B cell (primary cell): ENCODE results near the gene EVC. TPM values are rescaled to one million over a fixed set of nuclear protein-coding genes. Genes with fewer than 3 reads are reported as not detected.

ENCODE experiments used
- ATAC-seq: fragments of 200-7000 bp; cut with Tn5 transposase; one replicate; pipeline ENCODE4 v1.10.0; 2021; ENCODE audit warnings: low read depth, mild to moderate bottlenecking, moderate number of reproducible peaks, moderate library complexity
- CTCF ChIA-PET: fragments of 350-600 bp; sonication (Branson Sonifier 250); formaldehyde crosslinking; loops from one replicate; lab custom pipeline; 2021; ENCODE audit warnings: antibody characterized with exemption, inconsistent platforms; lab: Charles Lee
- POLR2A ChIA-PET: fragments of 350-600 bp; sonication (Branson Sonifier 250); formaldehyde crosslinking; loops from one replicate; lab custom pipeline; 2021; ENCODE audit warnings: antibody characterized with exemption; lab: Charles Lee
- DNase-seq: peaks from one replicate; pipeline ENCODE4 v3.0.0; 2013
- H2AFZ ChIP-seq: 2 replicates; pipeline ENCODE4 v1.6.1; 2012; ENCODE audit warnings: mild to moderate bottlenecking, low read depth, low read length; ENCODE audit not compliant: insufficient read depth, poor library complexity, severe bottlenecking
- H3K27ac ChIP-seq, 2 donors: 1 replicate in 1 of 2; 2 replicates in 1 of 2; pipeline ENCODE4 v1.5.1; 2012 to 2013; ENCODE audit warnings: low read length in 2 of 2, mild to moderate bottlenecking in 2 of 2, moderate library complexity in 1 of 2
- H3K27me3 ChIP-seq, 4 experiments: fragments of 200-600 bp in 1 of 4; sonication (generic) in 1 of 4; replicated peaks in 1 of 4; 1 replicate in 2 of 4; 2 replicates in 2 of 4; pipeline versions ENCODE4 v1.6.1 to v1.7.0; 2013 to 2016; ENCODE audit warnings: low read length in 3 of 4, mild to moderate bottlenecking in 2 of 4, mixed read lengths in 1 of 4, moderate library complexity in 1 of 4; ENCODE audit not compliant: insufficient read depth in 4 of 4, control insufficient read depth in 3 of 4; ENCODE audit errors: control extremely low read depth in 1 of 4
- H3K36me3 ChIP-seq, 2 experiments: replicated peaks in 1 of 2; 1 replicate in 1 of 2; 2 replicates in 1 of 2; pipeline versions ENCODE4 v1.6.1 to v1.7.1; 2013; ENCODE audit warnings: low read length in 1 of 2; ENCODE audit not compliant: insufficient read depth in 2 of 2, control insufficient read depth in 1 of 2; ENCODE audit errors: control extremely low read depth in 1 of 2, extremely low read depth in 1 of 2
- H3K4me1 ChIP-seq, 2 donors: fragments of 200-600 bp in 1 of 2; sonication (generic) in 1 of 2; 1 replicate in 1 of 2; 2 replicates in 1 of 2; pipeline versions ENCODE4 v1.5.1 to v1.6.1; 2013 to 2017; ENCODE audit warnings: low read length in 2 of 2; ENCODE audit not compliant: control insufficient read depth in 2 of 2, insufficient read depth in 2 of 2
- H3K4me2 ChIP-seq: replicated peaks from 2 replicates; pipeline ENCODE3; 2012; ENCODE audit warnings: mild to moderate bottlenecking, low read depth, low read length; ENCODE audit not compliant: poor library complexity, severe bottlenecking
- H3K4me3 ChIP-seq, 5 experiments: fragments of 200-600 bp in 1 of 5; sonication (generic) in 1 of 5; 1 replicate in 3 of 5; 2 replicates in 2 of 5; pipeline versions ENCODE4 v1.5.1 to v1.7.0; 2011 to 2016; ENCODE audit warnings: low read length in 4 of 5, mild to moderate bottlenecking in 4 of 5, low read depth in 2 of 5, control low read depth in 1 of 5, moderate library complexity in 1 of 5; ENCODE audit not compliant: insufficient read depth in 1 of 5; ENCODE audit errors: control extremely low read depth in 1 of 5, extremely low read depth in 1 of 5
- H3K79me2 ChIP-seq: fragments of 200-600 bp; sonication (generic); one replicate; pipeline ENCODE4 v1.6.0; 2016; ENCODE audit warnings: low read length; ENCODE audit not compliant: control insufficient read depth, insufficient read depth
- H3K9ac ChIP-seq: fragments of 200-600 bp; sonication (generic); 2 replicates; pipeline ENCODE4 v1.6.1; 2017; ENCODE audit warnings: mild to moderate bottlenecking, low read length, moderate library complexity
- H3K9me3 ChIP-seq, 3 donors: one replicate each; pipeline versions ENCODE4 v1.6.1 to v1.7.1; 2013; ENCODE audit warnings: low read length in 2 of 3; ENCODE audit not compliant: control insufficient read depth in 2 of 3, insufficient read depth in 1 of 3; ENCODE audit errors: control extremely low read depth in 1 of 3
- H4K20me1 ChIP-seq: 2 replicates; pipeline ENCODE4 v1.6.0; 2012; ENCODE audit warnings: mild to moderate bottlenecking, low read length; ENCODE audit not compliant: insufficient read depth, control insufficient read depth, poor library complexity, severe bottlenecking
- H3K27ac Mint-ChIP-seq: one replicate; pipeline ENCODE4 v1.8.0; 2021; ENCODE audit warnings: mixed read lengths
- H3K27me3 Mint-ChIP-seq: one replicate; pipeline ENCODE4 v1.8.0; 2021; ENCODE audit warnings: mixed read lengths
- H3K4me1 Mint-ChIP-seq: one replicate; pipeline ENCODE4 v1.8.0; 2021; ENCODE audit warnings: mixed read lengths
- H3K4me3 Mint-ChIP-seq: one replicate; pipeline ENCODE4 v1.8.0; 2021; ENCODE audit warnings: mixed read lengths
- H3K9me3 Mint-ChIP-seq: one replicate; pipeline ENCODE4 v1.8.0; 2022; ENCODE audit warnings: mixed read lengths; ENCODE audit not compliant: insufficient read depth
- EZH2 ChIP-seq: IDR thresholded peaks from 2 replicates; pipeline ENCODE4 v1.6.1; 2012; ENCODE audit warnings: borderline replicate concordance, low read depth, mild to moderate bottlenecking, moderate library complexity, low read length; ENCODE audit not compliant: insufficient read depth, poor library complexity, severe bottlenecking
- WGBS: methylation state at CpG from one replicate; pipeline ENCODE4 v1.1.5; 2013; ENCODE audit warnings: missing lambda C conversion rate; ENCODE audit not compliant: insufficient coverage; 5-methylcytosine and 5-hydroxymethylcytosine counted together
- intact Hi-C: fragments of 100-400 bp; cut with micrococcal nuclease; formaldehyde crosslinking; loops from one replicate; pipeline ENCODE4 v1.10.0; 2022
- polyA plus RNA-seq: library from polyadenylated mRNA; depleted of rRNA; stranded (reverse); fragments of >200 nt; gene quantifications from 2 replicates; pipeline ENCODE4 v1.2.3, GENCODE V29; 2012
- total RNA-seq, 2 donors: library from RNA; stranded (reverse); fragments of 120-200 nt in 1 of 2; gene quantifications; 1 replicate in 1 of 2; 2 replicates in 1 of 2; pipeline versions ENCODE4 v1.2.3 to v1.2.4, GENCODE V29; 2013 to 2022
- TF ChIP-seq, protein P1 (sequence below): fragments of 200-600 bp; IDR thresholded peaks from one replicate; pipeline ENCODE4 v1.8.0; 2022; ENCODE audit warnings: antibody characterized with exemption, mild to moderate bottlenecking

The EVC gene
- total and polyA plus RNA-seq, 2 donors (not counting 1 experiment from before 2014, with no cell fraction given) = 1.5 TPM; not detected in 1

DNA sequence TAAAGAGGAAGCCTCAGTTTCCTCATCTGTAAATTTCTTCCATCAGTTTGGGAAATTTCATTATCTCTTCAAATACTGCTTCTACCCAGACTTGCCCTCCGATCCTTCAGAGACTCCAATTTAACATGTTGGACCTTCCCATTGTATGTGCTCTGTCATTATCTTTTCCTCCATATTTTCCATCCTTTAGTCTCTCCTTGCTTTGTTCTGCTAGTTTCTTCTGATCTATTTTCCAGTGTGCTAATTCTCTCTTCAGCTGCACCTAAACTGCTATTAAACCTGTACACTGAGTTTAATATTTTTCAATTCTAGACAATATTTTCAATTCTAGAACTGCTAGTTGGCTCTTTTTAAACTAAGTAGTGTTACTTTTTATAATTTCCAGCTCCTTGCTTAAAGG lies 65.5 kb downstream of the EVC start:
- peaks cover 3% of the 10 kb centered on the region for H3K27me3 Mint-ChIP-seq
- Histone ChIP-seq H4K20me1 (no peaks in the 10 kb centered on the region), H3K36me3 (no peaks in the 10 kb centered on the region), H3K9me3 (peaks cover 0 to 4% (median 1%) of the 10 kb centered on the region in 3 donors), H3K79me2 (no peaks in the 10 kb centered on the region), H3K27ac (no peak overlapping the region), H3K4me2 (no peak overlapping the region), H3K4me3 (no peak overlapping the region), H3K4me1 (no peaks in the 10 kb centered on the region), H3K27me3 (no peaks in the 10 kb centered on the region), H3K9ac (no peak overlapping the region), H2AFZ (no peak overlapping the region)
- no peak overlapping the region for H3K4me3 Mint-ChIP-seq
- DNase-seq = no peak
- TF ChIP-seq, protein P1, sequence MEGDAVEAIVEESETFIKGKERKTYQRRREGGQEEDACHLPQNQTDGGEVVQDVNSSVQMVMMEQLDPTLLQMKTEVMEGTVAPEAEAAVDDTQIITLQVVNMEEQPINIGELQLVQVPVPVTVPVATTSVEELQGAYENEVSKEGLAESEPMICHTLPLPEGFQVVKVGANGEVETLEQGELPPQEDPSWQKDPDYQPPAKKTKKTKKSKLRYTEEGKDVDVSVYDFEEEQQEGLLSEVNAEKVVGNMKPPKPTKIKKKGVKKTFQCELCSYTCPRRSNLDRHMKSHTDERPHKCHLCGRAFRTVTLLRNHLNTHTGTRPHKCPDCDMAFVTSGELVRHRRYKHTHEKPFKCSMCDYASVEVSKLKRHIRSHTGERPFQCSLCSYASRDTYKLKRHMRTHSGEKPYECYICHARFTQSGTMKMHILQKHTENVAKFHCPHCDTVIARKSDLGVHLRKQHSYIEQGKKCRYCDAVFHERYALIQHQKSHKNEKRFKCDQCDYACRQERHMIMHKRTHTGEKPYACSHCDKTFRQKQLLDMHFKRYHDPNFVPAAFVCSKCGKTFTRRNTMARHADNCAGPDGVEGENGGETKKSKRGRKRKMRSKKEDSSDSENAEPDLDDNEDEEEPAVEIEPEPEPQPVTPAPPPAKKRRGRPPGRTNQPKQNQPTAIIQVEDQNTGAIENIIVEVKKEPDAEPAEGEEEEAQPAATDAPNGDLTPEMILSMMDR = no peak
- no peak for TF ChIP-seq EZH2
- H3K9me3 Mint-ChIP-seq = peaks cover 4% of the 10 kb centered on the region
- H3K27ac Mint-ChIP-seq = no peak overlapping the region
- POLR2A ChIA-PET = no interaction called here
- intact Hi-C loops = no loop called here
- no peak for ATAC-seq
- CTCF ChIA-PET = no interaction called here
- H3K4me1 Mint-ChIP-seq = no peaks in the 10 kb centered on the region
- WGBS = 100% methylated on average over 1 of the region's 1 CpG

DNA sequence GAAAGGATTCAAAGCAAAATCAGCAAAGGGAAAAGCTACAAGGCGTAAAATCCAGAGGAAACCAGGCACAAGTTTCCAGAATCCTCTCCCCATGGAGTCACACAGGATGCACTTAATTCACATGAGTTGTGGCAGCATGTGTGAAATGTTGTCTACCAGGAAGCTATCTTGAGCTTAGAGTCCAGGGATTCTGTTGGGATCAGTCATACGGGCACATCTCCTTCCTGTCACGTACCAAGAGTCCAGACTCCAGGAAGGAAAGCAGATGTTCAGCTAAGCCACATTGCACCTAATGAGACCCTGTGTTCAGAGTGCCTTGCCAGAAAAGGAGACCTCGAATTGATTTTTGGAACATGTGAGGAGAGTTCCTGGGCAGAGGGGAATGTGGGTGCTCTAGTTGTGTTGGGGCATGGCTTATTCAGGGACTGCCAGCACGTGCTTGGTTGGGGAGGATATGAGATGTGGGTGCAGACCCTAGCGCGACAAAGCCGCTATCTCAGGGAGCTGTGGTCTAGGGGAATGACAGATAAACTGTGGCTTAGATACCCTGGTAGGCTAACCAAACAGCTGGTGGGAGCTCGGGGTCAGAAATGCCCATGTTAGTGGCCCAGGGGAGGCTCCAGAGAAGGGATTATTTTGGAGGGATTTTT lies 70.0 kb downstream of the EVC start:
- intact Hi-C loops = no loop called here

More for the DNA sequence above, 70.0 kb downstream of the EVC start:
- Histone ChIP-seq H3K4me2 (no peak overlapping the region), H3K4me1 (no peaks in the 10 kb centered on the region), H3K27ac (no peak overlapping the region), H4K20me1 (no peaks in the 10 kb centered on the region), H3K9ac (no peak overlapping the region), H3K27me3 (no peaks in the 10 kb centered on the region), H3K79me2 (no peaks in the 10 kb centered on the region), H2AFZ (no peak overlapping the region), H3K9me3 (peaks cover 0 to 6% (median 0%) of the 10 kb centered on the region in 3 donors), H3K36me3 (no peaks in the 10 kb centered on the region), H3K4me3 (no peak overlapping the region)
- Mint-ChIP-seq H3K4me1 (no peaks in the 10 kb centered on the region), H3K4me3 (no peak overlapping the region), H3K27me3 (no peaks in the 10 kb centered on the region), H3K9me3 (peaks cover 4% of the 10 kb centered on the region), H3K27ac (no peak overlapping the region)
- DNase-seq = no peak
- CTCF ChIA-PET = no interaction called here
- POLR2A ChIA-PET = no interaction called here
- TF ChIP-seq, protein P1 = no peak
- TF ChIP-seq EZH2 = no peak
- 95% methylated on average over 7 of the region's 9 CpGs for WGBS
- no peak for ATAC-seq
